HG03066 (cell line): ENCODE measurements around the gene DDC.
"Not testable (repeated sequence)": the region's sequence is repeated elsewhere in the genome, so short reads cannot be mapped to it uniquely, and the experiment has no call there.

Experiments used
- ATAC-seq: cut with Tn5 transposase; IDR thresholded peaks from one replicate; pipeline ENCODE4 v1.9.1; 2021; ENCODE audit warnings: low read depth; ENCODE audit not compliant: unreplicated experiment

The DDC gene

DNA sequence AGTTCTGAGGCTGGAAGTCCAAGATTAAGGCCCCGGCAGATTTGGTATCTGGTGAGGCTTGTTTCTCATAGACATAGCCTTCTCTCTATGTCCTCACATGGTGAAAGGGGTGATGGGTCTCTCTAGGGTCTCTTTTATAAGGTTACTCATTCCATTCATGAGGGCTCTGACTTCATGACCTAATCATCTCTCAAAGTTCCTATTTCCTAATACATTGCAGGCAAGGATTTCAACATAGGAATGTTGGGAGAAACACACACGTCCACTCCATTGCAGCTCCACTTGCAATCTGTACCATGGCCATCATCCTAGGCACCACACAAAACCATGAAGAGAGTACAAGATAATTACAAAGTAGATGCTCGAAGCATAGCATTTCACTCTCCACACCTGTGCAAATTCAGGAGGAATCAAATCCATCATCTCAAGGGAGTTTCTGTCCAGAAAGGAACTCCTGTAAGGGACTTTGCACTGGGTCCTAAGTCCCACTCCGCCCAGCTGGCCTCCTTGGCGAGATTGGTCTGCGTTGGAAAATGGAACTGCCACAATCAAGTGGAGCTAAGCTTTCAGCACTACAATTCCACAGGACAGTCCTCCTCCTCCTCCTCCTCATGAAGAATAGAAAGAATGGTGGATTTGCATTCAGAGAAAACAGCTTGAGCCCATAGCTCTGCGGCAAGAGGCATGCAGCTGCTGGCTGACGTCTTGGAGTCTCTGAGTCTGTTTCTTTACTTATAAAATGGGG lies 8.8 kb downstream of the DDC start:
- ATAC-seq, result no peak

DNA sequence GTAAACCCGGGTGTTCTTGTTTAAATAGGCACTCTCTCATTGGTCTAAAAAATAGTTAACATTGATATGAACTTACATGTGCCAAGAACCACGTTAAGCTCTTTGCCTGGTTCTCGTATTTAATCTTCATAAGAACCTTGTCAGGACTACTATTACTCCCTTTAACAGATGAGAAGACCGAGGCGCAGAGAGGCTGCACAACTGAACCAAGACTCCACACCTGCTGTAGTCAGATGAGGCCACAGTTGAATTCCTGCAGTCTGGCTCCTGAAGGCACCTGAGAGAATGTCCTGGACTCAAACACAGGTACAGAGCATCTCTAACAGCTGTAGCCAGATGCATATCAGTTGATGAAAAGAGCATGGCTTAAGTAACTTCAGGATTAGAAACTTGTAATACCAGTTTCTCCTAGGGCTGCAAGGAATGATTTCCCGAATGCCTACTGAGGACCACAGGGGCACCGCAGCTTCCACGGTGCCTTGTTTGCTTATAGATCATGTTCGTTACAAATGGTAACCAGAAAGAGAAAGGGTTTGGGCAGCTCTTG lies 9.5 kb downstream of the DDC start:
- ATAC-seq, result no peak

DNA sequence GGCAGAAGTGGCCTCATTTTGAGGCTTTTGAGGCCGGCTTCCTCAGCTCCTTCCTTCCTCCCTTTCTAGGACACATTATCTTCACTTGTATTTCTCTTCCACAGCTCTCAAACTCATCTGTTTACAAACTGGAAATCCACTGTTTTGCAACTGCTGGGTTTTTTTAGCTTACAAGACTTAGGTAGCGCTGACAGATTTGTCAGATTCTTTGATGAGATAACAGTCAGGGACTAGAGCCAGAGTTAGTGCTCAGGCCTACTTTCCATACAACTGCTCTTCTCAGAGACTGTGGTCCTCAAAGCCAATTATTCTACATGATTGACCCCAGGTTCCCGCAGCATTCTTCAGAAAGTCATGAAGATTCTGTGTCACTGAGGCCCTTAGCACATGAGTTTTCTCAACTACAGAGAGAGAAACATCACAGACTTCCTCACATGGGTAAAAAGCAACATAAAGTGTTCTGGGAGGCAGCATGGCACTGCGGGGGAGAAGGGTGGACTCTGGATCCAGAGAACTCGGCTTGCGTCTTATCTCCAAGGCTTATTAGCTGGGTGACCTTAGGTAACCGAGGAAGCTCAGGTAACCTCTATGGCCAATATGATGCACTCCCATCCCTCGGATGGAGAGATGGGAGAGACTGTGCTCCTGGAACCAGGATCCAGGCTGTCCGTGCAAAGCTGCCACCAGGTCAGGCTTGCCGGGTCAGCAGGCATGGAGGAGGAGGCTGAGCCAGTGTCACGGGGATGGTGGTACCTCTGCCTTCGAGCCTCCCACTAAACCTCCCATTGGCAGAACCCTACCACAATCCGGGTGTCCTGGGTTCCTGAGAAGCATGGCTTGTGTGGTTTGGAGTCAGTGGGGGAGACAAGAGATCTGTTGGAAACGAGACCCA lies 10.5 kb downstream of the DDC start:
- no peak for ATAC-seq

DNA sequence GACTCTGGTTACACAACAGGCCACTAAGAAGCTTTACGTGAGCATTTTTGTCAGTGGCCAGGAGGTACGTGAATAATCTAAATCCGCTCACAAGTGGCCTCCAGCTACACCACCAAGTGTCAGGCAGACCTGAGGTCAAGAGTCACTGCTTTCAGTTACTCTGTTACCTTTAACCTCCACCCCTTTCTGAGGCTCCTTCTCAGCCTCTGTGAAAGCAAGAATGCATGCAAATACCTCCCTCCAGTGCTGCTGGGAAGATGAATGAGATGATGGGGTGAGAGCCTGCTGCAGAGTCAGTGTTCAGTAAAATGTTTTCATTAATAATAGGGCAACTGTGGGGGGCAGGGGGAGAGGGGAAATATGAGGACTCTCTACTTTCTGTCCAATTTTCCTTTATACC lies 11.2 kb downstream of the DDC start:
- ATAC-seq, result no peak

DNA sequence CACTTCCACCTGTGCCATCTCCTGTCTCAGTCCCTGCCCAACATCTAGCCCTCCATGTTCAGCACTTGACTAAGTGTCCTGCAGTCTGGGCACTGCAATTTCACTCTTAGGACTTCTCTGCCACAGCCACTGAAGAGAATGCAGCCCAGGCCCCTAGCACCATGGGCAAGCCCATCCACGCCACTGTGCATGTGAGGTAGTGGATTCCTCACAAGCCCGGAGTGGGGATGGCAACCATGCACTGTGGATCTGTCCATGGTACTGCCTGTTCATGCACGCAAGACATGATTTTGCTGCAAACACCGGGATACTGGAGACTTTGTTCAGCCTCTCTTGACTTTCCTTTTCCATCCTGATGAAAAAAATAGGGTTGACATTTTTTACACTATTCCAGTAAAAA lies 12.3 kb downstream of the DDC start:
- ATAC-seq, result no peak

DNA sequence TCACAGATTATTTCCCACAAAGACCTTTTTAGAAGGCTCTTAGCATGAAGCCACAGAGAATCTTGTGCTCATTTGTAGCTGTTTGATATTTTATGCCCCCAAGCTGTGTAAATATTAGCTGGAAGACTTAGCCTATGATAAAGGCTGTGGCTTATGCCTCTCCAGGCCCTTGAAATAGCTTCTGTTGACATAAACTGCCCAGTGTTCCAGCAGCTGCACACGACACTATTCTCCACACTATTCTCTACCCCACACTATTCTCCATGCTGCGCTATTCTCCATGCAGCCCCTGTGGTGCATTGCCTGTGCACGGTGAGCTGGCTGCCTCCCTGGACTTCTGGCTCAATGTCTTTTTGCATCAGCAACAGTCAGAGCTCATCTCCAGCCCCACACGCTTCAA lies 13.1 kb downstream of the DDC start:
- ATAC-seq, result no peak

DNA sequence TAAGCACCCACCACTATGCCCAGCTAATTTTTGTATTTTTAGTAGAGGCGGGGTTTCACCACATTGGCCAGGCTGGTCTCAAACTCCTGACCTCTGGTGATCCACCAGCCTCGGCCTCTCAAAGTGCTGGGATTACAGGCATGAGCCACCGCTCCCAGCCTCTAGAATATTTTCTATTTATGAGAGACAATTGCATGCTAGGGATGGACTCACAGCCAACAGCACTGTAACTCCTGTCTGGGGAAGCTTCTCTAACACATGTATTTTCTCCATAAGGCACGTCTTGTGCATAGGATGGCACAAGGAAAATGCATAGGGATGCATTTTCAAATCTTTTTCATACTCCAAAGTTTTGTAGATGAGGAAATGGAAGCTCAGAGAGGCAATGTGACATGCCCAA lies 19.6 kb downstream of the DDC start:
- ATAC-seq, result not testable (repeated sequence)

DNA sequence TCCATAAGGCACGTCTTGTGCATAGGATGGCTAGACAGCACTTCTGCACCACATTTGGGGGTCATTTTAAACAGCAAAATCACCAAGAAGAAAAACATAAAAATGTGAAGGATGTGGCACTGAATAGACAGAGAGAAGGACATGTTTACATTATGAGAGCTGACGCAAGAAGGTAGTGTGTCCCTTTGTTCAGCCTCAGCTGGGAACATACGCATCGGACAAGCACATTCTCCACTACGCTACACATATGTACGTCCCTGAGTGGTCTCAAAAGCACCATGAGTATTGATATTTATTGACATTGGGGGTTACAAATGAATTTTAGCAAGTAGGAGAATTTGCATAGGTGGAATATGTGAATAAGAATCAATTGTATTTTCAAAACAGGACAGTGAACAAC lies 20.2 kb downstream of the DDC start:
- no peak for ATAC-seq

DNA sequence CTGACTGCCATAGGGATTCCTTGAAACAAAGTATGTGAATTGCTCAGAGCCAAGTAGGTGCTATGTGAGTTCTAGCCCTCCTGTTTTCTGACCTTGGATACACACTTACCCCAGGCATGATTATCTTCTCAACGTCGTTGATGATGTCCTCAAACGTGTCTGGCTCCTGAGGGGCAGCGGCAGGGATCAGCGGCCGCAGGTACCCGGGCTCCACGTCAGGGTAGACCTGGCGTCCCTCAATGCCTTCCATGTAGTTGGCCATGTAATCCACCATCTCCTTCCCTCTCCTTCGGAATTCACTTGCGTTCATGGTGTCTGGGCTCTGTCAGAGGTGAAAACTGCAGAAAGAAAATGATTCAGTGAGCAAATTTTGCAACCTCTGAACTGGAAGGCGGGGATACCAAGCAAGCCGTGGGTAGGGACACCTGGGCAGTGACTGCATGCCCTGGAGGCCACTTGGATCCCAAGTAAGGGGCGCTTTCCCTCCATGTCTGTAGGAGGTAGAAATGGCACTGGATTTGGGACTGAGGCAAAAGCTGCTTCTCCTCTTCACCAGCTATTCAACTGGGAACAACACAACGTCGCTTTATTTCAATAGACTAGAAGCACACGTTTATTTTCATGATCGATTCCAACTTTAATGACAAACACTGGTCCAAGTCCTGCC lies 21.3 kb downstream of the DDC start:
- no peak for ATAC-seq

DNA sequence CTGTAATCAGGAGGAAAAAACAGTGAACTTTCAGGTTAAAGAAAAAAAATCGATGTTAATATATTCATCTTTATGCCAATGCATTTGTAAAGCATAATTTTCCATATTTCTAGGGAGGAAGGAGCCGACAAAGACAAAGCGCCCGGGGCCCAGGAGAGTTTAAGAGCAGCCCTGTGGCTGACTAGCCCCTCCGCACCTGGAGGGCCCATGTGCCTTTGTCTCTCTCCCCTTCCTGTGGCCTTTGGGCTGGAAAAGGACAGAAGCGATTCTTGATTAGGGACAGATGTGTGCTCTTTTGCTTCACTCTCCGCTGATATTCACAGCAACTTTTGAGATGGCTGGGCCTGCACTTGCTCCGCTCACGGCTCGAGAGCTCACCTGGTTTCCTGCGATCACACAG lies 23.1 kb downstream of the DDC start:
- ATAC-seq, result no peak

DNA sequence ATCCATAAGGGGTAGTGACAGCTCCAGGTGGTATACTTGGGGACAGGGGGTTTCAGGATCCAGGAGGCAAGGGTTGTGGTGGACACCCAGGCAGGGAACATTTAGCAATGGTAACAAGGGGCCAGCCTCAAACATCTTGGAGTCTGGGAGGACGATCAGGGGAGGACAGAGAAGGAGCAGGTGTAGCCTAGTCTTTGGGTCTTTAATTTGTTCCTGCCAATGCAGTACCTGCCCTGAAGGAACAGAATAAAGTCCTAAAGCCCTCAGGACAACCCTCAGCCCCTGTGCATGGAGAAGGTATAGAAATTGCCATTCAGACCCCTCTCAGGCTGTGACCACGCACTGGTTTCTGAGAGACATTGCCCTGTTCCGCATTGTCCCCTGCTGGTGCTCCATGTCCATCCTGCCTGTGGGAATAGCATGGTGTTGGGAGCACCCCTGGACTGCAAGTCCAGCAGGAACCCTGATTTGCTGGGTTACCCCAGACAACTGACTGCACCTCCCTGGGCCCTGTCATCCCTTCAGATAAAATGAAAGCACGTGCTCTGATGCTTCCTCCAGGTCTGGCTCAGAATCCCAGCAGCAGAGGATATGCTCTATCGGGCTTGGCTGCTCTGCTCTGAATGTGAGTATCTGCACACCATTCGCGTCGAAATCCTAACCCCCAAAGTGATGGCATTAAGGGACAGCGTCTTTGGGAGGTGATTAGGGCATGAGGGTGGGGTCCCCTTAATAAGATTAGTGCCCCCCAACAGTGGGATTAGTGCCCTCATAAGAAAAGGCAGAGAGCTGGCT lies 24.2 kb downstream of the DDC start:
- ATAC-seq, result no peak

DNA sequence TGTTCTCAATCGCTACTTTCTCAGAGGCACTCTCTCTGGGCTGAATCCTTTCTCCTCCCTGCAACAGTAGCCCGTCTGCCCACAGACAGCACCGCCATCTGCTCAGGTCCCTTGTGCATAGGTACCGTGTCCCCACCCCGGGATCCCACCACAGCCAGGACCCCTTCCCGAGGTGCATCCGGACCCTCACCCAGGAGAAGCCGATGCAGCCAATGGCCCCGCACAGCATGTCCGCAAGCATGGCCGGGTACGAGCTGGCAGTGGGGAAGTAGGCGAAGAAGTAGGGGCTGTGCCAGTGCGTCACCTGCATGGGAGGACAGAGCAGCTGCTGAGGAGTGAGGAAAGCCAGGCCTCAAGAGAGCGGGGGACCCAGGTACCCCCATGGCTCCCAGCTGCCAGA lies 25.5 kb downstream of the DDC start:
- no peak for ATAC-seq

DNA sequence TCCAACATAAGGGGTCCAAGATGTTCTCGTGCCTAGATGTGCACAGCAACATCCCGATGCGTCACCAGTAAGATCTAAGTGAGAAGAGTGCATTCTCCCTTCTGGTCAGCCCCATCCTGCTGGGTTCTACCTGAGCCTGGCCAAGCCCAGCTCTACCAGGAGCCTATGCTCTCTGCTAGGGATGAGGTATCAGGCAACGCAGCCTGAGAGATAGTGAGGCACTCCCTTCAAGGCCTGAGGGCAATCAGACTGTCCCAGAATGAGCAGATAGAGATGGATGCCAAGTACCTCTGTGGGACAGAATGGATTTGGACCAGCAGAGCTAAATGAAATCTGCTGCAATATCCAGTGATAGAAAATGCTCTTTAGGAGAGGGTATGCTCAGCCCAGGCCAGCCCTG lies 26.7 kb downstream of the DDC start:
- ATAC-seq, result no peak

DNA sequence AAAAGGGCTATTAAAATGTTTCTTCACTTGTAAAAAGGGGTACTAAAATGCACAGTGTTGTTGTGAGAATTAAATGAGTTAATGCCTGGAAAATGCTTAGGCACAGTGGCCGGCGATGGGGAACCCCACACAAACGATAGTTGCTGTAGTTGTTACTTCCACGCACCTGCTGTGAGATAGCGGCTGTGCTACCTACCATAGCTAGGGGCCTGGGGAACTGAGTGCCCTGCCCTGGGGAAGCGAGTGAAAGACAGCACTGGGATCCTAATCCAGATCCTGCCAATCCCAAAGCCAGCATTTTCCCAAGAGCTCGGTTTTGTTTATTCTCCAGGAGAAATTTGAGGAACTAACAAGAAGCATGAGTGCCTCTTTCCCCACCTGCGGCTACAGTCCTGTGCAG lies 27.8 kb downstream of the DDC start:
- ATAC-seq, result no peak

DNA sequence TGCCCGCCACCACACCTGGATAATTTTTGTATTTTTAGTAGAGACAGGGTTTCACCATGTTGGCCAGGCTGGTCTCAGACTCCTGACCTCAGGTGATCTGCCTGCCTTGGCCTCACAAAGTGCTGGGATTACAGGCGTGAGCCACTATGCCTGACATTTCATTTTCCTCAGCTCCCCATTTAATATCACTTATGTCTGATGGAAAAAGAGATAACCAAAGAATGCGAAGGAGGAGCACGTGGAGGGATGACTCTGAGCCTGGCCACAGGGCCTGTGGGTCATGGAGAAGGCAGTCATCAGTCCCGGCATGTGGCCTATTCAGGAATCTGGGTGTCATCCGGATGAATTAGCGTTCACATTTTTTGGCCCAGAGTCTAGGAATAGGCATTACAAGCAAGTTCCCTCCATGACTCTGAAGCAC lies 29.9 kb downstream of the DDC start:
- not testable (repeated sequence) for ATAC-seq

DNA sequence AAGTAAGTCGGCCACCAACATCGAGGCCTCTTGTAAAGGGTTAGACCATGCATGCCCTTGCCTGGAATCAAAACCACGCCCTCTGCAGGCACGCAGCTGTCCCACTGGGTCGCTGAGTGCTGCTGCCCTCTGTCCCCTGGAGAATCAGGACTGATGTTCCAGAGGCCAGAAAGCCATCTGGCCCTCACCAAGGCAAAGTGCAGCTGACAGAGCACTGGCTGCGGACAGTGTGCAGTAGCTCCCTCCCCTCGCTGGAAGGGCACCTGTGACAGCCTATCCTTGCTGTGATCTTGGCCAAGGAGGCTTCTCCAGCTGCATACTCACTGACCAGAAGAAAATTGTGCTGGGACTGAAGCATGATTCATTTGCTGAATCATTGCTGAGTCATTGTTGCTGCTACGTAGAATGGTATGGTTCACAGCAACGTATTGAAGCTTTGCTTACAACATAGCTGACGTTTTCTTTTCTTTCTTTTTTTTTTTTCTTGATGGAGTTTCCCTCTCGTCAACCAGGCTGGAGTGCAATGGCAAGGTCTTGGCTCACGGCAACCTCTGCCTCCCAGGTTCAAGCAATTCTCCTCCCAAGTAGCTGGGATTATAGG lies 30.4 kb downstream of the DDC start:
- ATAC-seq, result no peak

DNA sequence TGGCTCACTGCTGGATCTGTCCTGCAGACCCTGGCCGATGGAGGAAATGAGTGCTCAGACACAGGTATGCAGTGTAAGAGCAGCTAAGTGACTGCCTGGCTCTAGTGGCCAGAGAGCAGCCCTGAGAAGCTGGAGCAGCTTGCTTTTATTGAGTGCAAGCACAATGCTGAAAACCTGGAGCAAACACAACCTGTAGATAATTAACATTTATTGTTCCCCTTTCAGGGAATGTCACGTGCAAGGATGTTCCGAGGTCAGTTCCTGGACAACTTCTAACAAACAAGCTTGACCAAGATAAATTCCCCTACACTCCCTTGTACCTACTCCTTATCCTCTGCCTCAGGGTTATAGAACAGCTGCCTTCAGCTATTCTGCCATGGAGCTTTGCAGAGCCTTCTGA lies 31.3 kb downstream of the DDC start:
- ATAC-seq, result no peak

DNA sequence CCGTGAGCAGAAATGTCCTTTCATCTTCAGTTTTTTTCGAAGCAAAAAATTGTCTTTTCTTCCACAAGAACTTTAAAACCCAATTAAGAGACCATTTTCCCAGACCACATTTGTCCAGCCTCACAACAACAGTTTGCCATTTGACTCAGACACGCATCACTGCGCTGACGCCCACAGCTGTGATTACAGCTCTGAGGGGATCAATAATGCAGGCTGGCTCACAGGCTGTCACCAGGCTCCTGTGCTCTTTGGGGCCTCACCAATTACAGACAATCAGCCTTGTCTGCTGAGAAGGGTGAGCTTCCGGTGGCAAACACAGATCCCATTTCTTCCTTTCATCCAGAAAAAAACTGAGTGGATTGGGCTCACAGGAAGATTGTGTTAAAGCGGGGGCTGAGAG lies 33.3 kb downstream of the DDC start:
- no peak for ATAC-seq

DNA sequence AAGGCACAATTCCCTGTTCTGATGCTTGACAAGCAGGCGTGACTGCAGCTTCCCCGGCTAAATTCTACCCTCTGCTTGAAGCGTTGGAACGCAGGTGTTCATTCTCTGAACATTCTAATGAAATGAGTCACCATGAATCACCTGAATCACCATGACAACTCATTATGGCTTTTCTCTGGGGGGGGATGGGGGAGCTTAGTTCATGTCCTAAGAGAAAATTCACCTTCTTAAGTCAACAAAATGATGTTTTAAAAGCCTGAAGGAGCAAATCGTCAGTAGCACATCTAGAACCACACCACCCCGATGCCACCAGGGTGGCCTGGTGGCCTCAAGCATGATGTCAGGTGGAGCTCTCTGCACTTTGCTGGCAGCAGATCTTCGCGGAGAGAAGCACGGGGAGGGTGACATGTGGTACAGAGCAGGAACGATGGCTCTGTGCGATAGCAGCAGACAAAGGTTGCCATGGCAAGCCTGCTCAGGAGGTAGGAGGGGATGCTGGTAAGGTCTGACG lies 33.7 kb downstream of the DDC start:
- no peak for ATAC-seq

DNA sequence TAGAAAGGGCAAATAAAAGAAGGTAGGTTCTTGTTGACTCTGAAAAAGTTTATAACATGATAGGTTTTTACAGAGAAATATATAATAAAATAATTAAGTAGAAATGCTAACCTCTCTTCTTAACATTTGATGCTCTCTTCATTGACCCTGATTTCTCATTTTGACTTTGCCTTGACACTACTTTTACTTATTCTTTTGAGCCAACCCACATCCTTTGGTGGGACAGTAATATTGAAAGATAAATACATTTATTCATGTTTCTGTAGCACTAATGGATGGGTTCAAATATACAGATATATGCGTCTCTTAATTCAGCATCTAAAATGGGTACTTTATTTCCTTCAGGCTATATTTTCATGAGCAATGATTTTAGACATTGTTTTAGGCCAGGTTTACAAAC lies 34.4 kb downstream of the DDC start:
- no peak for ATAC-seq
